ENCODE measurements around the gene SHISA8.

DNA sequence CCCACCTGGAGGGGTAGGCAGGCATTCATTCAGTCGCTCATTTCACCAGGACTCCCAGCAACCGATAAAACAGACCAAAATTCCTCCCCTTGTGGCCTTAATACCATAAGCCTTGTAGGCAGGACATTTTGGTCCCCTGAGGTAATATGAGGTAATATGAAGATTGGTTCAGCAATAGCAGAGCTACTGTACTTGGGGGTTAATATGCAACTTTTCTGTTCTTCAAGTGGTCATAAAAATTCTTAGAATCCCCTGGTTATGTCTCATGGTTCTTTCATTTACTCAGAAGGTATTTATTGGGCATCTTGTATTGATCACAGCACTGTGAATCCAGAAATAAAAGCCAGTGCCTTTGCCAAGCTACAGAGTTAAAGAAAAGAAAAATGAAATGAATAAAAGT lies 29.8 kb downstream of the SHISA8 start:
- TF ChIP-seq, protein P1, sequence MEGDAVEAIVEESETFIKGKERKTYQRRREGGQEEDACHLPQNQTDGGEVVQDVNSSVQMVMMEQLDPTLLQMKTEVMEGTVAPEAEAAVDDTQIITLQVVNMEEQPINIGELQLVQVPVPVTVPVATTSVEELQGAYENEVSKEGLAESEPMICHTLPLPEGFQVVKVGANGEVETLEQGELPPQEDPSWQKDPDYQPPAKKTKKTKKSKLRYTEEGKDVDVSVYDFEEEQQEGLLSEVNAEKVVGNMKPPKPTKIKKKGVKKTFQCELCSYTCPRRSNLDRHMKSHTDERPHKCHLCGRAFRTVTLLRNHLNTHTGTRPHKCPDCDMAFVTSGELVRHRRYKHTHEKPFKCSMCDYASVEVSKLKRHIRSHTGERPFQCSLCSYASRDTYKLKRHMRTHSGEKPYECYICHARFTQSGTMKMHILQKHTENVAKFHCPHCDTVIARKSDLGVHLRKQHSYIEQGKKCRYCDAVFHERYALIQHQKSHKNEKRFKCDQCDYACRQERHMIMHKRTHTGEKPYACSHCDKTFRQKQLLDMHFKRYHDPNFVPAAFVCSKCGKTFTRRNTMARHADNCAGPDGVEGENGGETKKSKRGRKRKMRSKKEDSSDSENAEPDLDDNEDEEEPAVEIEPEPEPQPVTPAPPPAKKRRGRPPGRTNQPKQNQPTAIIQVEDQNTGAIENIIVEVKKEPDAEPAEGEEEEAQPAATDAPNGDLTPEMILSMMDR (IDR thresholded peaks at IDR 0.05) = no peak
- TF ChIP-seq POLR2A (IDR thresholded peaks at IDR 0.05) (no peak), POLR2AphosphoS5 (IDR thresholded peaks at IDR 0.05) (no peak), EP300 (IDR thresholded peaks at IDR 0.05) (no peak)

All from stomach (tissue), 4 donors.